GM18526 (cell line): ENCODE data around the gene RBMS3.

Experiments used
- POLR2A ChIP-seq: IDR thresholded peaks from 3 replicates; pipeline ENCODE4 v1.6.1; 2011; ENCODE audit not compliant: insufficient read length; ENCODE audit errors: extremely low read depth

RBMS3 gene

DNA sequence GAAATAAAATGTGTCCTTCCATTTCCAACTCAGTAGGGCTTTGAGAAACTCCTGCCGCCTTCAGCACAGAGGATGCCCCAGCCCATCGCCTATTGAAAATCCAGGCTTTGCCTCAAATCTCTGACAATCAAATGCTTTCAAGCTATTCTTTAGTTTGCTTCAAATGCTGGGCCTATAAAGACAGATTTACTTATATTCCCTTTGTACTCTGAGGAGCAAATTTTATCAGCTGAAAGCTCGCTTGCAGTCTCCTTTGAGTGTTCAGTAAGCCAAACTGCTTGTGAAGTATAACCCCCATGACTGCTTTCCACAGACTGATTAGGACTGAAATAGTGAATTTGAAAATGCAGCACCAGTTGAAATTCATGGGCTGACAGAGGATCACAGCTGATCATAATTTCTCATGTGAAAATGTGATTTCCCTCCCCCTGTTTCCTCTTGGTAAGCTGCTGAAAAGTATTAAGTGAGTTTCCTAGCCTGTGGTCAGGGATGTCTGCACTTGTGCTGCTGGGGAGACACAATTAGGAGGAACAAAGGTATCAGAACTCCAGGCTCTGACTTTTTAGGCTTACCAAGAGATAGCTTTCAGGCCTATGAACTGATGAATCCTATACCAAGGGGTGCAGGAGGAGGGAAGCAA is 762.2 kb downstream of the RBMS3 start:
- no peak for TF ChIP-seq POLR2A

GRCh38 chr3:30044515-30044914 is 763.6 kb downstream of the RBMS3 start:
- TF ChIP-seq POLR2A = no peak

- TF ChIP-seq POLR2A = no peak
Observed at GRCh38 chr3:30048431-30048830, 767.6 kb downstream of the RBMS3 start.

DNA sequence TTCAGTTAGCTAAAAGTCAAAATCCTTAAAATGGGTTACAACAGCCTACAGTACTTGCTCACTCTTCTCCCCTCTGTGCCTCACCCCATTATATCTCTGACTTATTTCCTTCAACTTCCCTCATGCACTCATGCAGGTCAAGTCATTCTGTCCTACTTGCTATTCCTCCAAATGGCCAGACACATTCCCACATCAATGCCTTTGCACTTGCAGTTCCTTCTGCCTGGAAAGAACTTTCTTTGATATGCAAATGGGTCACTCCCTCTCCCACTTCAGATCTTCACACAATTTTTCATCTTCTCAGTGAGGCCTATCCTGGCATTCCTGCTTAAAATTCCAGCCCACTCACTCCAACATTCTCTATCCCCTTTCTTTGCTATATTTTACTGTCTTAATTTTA is 778.4 kb downstream of the RBMS3 start:
- TF ChIP-seq POLR2A = no peak
